ENCODE results near the gene ADGRV1. TPM values are rescaled to one million over a fixed set of nuclear protein-coding genes. Genes with fewer than 3 reads are reported as not detected.
"Not testable (repeated sequence)": the region's sequence is repeated elsewhere in the genome, so short reads cannot be mapped to it uniquely, and the experiment has no call there.

The ADGRV1 gene
- polyA plus RNA-seq, 1 donor from 2014 or later: 3.7 TPM

- Histone ChIP-seq H3K27me3 (ENCODE audit: insufficient read depth, low read depth, low read length) (no peaks in the 10 kb centered on the region), H3K9me2 (ENCODE audit: insufficient read depth, low read length) (no peaks in the 10 kb centered on the region), H3K4me3 (ENCODE audit: low read length) (no peak overlapping the region), H3K9me3 (ENCODE audit: low read length) (no peaks in the 10 kb centered on the region), H2AFZ (ENCODE audit: low read depth, low read length) (no peak overlapping the region), H3K27ac (ENCODE audit: low read length) (no peak overlapping the region), H3F3A (ENCODE audit: insufficient read depth, low read length, poor library complexity, severe bottlenecking) (no peaks in the 10 kb centered on the region), H3K79me2 (replicated peaks; ENCODE audit: insufficient read depth, low read length) (no peaks in the 10 kb centered on the region), H3K9ac (ENCODE audit: low read length) (no peak overlapping the region), H4K20me1 (ENCODE audit: insufficient read depth) (no peaks in the 10 kb centered on the region), H3K4me2 (ENCODE audit: low read length) (no peak overlapping the region), H3K36me3 (ENCODE audit: insufficient read depth, low read length) (no peaks in the 10 kb centered on the region)
- no peak for TF ChIP-seq SMC3 (conservative IDR thresholded peaks at IDR 0.05; ENCODE audit: poor library complexity)
- no peak for TF ChIP-seq EZH2 (IDR thresholded peaks at IDR 0.05; ENCODE audit: borderline replicate concordance, insufficient read depth, low read length, poor library complexity, severe bottlenecking)
- TF ChIP-seq CTCF (IDR thresholded peaks at IDR 0.05; ENCODE audit: poor library complexity, severe bottlenecking): no peak
- no peak for TF ChIP-seq REST (IDR thresholded peaks at IDR 0.05; ENCODE audit: borderline replicate concordance)
- no peak for TF ChIP-seq TAF1 (IDR thresholded peaks at IDR 0.05; ENCODE audit: low read depth)
- TF ChIP-seq POLR2AphosphoS5 (IDR thresholded peaks at IDR 0.05): no peak
- no peak for TF ChIP-seq RAD21 (conservative IDR thresholded peaks at IDR 0.05)
- TF ChIP-seq EP300 (conservative IDR thresholded peaks at IDR 0.05; ENCODE audit: poor library complexity, severe bottlenecking): no peak
- TF ChIP-seq MXI1 (conservative IDR thresholded peaks at IDR 0.05; ENCODE audit: poor library complexity, severe bottlenecking): no peak
Measured at GRCh38 chr5:90813392-90813791, 254.8 kb downstream of the ADGRV1 start.

GRCh38 chr5:90822062-90822461, 263.5 kb downstream of the ADGRV1 start:
- not testable (repeated sequence) for H4K20me1 ChIP-seq (ENCODE audit: insufficient read depth); H3K27me3 ChIP-seq (ENCODE audit: insufficient read depth, low read depth, low read length); H3K4me3 ChIP-seq (ENCODE audit: low read length); H3K9ac ChIP-seq (ENCODE audit: low read length); H3K27ac ChIP-seq (ENCODE audit: low read length); H3K79me2 ChIP-seq (replicated peaks; ENCODE audit: insufficient read depth, low read length); H3F3A ChIP-seq (ENCODE audit: insufficient read depth, low read length, poor library complexity, severe bottlenecking); H3K9me3 ChIP-seq (ENCODE audit: low read length); H2AFZ ChIP-seq (ENCODE audit: low read depth, low read length); H3K4me2 ChIP-seq (ENCODE audit: low read length); H3K9me2 ChIP-seq (ENCODE audit: insufficient read depth, low read length); H3K36me3 ChIP-seq (ENCODE audit: insufficient read depth, low read length)

- H3K36me3 ChIP-seq (ENCODE audit: insufficient read depth, low read length): no peaks in the 10 kb centered on the region
- H3K9ac ChIP-seq (ENCODE audit: low read length): no peak overlapping the region
- TF ChIP-seq RAD21 (conservative IDR thresholded peaks at IDR 0.05) (no peak), CTCF (IDR thresholded peaks at IDR 0.05; ENCODE audit: poor library complexity, severe bottlenecking) (no peak), EZH2 (IDR thresholded peaks at IDR 0.05; ENCODE audit: borderline replicate concordance, insufficient read depth, low read length, poor library complexity, severe bottlenecking) (no peak), REST (IDR thresholded peaks at IDR 0.05; ENCODE audit: borderline replicate concordance) (no peak), TAF1 (IDR thresholded peaks at IDR 0.05; ENCODE audit: low read depth) (no peak), EP300 (conservative IDR thresholded peaks at IDR 0.05; ENCODE audit: poor library complexity, severe bottlenecking) (no peak), SMC3 (conservative IDR thresholded peaks at IDR 0.05; ENCODE audit: poor library complexity) (no peak), MXI1 (conservative IDR thresholded peaks at IDR 0.05; ENCODE audit: poor library complexity, severe bottlenecking) (no peak), POLR2AphosphoS5 (IDR thresholded peaks at IDR 0.05) (no peak)
- no peaks in the 10 kb centered on the region for H3K9me2 ChIP-seq (ENCODE audit: insufficient read depth, low read length)
- H3F3A ChIP-seq (ENCODE audit: insufficient read depth, low read length, poor library complexity, severe bottlenecking): no peaks in the 10 kb centered on the region
- no peaks in the 10 kb centered on the region for H3K79me2 ChIP-seq (replicated peaks; ENCODE audit: insufficient read depth, low read length)
- no peak overlapping the region for H2AFZ ChIP-seq (ENCODE audit: low read depth, low read length)
- no peak overlapping the region for H3K4me2 ChIP-seq (ENCODE audit: low read length)
- no peaks in the 10 kb centered on the region for H3K27me3 ChIP-seq (ENCODE audit: insufficient read depth, low read depth, low read length)
- no peaks in the 10 kb centered on the region for H4K20me1 ChIP-seq (ENCODE audit: insufficient read depth)
- H3K9me3 ChIP-seq (ENCODE audit: low read length): no peaks in the 10 kb centered on the region
- H3K4me3 ChIP-seq (ENCODE audit: low read length): no peak overlapping the region
- H3K27ac ChIP-seq (ENCODE audit: low read length): no peak overlapping the region
Measured at GRCh38 chr5:90824436-90824835, 265.8 kb downstream of the ADGRV1 start.

Data from neural cell (in vitro differentiated cells).